GM18873 (cell line): ENCODE measurements around the gene MAGEA4.
"Not testable (repeated sequence)": the region's sequence is repeated elsewhere in the genome, so short reads cannot be mapped to it uniquely, and the experiment has no call there.

Source experiments
- ATAC-seq: cut with Tn5 transposase; IDR thresholded peaks from one replicate; pipeline ENCODE4 v1.9.1; 2021; ENCODE audit warnings: mild to moderate bottlenecking, moderate library complexity, moderate number of reproducible peaks; ENCODE audit not compliant: unreplicated experiment, low FRiP score

The MAGEA4 gene, protein sequence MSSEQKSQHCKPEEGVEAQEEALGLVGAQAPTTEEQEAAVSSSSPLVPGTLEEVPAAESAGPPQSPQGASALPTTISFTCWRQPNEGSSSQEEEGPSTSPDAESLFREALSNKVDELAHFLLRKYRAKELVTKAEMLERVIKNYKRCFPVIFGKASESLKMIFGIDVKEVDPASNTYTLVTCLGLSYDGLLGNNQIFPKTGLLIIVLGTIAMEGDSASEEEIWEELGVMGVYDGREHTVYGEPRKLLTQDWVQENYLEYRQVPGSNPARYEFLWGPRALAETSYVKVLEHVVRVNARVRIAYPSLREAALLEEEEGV

DNA sequence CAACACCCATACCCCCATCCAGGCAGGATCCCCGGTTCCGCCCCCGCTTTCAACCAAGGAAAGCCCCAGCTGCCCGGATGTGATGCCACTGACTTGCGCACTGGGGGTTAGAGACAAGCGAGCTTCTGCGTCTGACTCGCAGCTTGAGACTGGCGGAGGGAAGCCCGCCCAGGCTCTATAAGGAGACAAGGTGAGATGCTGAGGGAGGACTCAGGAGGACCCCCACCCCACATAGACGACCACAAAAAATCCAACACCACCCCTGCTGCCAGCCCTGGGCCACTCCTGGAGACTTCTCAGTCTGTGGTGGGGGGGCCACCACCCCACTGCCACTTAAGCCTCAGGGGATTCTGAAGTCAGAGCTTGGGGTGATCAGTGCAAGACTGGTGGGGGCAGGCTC is at the start of gene MAGEA4:
Gene MAGEA4, plus strand, starts transcription at position 110 of the 400 bp plus-strand sequence. CDS start 10,776 bp downstream, outside the sequence.
- ATAC-seq: no peak

DNA sequence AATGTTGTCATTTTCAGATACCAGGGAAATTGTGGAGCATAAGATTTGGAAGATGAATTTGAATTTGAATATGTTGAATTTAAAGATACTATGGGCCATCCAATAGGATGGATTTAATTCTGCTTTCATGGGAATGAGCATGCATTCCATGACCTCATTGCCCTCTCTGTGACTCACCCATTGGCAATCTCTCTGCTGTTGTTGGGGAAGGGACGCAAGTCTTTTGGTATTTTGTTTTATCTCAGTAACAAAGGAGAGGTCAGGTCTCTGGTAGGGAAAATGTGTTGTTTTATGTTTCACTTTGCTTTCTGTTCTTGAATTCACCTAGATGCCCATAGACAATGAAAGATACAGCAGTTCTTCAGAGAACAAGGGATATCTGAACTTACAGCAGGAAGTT is 42.1 kb upstream of the MAGEA4 start:
- no peak for ATAC-seq

DNA sequence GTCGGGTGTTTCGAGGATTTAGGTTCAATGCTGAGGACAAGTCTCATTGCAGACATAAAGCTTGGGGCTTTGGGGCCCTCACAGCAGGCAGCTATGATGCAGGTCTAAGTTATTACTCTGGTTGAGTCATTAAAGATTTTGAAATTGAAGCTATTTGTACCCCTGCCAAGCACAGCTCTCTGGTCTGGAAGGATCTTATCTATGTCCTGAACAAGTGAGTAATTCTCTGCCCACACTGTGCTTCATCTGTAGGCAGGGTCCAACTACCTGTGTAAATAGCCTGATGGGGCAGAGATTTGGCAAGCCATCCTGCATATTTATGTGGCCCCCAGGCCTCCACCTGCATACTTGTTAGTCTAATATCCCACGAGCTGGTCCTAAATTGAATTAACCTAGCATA is 41.4 kb upstream of the MAGEA4 start:
- ATAC-seq: no peak

DNA sequence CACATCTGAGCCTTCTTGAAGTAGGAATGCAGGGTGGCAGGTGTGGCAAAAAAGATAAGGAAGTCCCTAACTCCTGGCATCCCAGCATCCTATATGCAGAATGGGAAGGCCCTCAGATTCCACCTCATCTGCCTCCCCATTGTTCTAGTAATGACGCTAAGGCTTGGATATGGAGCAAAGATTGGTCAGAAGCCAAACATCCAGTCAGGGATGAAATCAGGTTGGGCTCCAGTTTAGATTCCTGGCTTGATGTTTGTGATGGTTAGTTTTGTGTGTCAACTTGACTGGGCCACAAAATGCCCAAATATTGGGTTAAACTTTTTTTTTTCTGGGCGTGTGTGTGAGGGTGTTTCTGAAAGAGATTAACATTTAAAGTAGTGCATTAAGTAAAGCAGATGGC is 39.6 kb upstream of the MAGEA4 start:
- ATAC-seq: no peak

DNA sequence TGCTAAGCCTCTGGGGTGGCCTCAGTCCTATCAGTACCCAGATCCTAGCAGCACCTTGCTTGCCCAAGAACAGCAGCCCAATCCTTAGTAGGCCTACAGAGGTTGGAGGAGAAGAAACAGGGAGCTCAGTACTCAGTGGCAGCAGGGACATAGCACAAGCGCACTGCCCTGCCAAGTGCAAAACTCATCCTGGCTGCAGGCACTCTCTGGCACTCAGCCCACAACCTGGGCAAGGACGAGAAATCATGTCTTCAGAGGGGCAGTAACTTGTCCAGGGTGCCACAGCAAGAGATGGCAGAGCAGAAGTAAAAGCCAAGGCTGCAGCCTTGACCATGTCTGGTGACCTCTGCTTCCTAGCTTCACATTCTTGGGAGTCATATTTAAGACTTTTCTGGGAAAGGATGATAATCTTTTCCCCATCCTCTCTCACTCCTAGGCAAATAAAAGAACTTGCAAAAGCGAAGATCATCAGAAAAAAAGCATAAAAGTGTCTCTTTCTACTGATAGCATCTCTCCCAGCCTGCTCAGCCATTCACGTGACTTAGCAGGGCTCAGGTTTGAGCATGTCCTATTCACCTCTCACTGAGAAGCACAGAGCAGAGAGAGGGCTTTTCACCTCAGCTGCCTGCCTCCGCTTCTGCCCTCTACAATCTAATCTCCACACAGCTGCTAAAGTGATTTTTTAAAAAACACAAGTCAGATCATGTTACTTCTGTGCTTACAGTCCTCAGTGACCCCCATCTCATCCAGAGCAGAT is 37.2 kb upstream of the MAGEA4 start:
- ATAC-seq: no peak

DNA sequence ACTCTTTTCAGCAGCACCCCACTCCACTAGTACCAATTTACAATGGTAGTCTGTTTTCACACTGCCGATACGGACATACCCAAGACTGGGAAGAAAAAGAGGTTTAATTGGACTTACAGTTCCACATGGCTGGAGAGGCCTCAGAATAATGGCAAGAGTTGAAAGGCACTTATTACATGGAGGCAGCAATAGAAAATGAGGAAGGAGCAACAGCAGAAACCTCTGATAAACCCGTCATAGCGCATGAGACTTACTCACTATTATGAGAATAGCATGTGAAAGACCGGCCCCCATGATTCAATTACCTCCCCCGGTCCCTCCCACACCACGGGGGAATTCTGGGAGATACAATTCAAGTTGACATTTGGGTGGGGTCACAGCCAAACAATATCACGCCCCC is 34.1 kb upstream of the MAGEA4 start:
- no peak for ATAC-seq

DNA sequence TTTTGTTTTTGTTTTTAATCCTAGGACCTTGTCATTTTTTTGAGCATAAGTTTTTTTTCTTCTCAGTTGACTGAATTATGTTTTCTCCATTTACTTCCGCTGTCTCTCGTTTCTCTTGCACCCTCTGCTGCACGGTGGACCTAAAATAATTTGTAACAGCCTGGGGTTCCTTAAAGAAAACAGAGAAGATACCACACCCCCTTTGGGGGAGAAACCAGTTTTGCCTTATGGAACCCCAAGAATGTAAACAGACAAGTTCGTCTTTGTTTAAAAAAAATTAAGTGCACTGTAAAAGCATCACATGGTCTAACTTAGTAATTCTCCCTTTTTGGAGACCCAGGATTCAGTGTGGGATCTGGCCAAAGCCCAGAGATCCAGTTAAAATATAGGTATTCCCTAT is 32.8 kb upstream of the MAGEA4 start:
- ATAC-seq: no peak

DNA sequence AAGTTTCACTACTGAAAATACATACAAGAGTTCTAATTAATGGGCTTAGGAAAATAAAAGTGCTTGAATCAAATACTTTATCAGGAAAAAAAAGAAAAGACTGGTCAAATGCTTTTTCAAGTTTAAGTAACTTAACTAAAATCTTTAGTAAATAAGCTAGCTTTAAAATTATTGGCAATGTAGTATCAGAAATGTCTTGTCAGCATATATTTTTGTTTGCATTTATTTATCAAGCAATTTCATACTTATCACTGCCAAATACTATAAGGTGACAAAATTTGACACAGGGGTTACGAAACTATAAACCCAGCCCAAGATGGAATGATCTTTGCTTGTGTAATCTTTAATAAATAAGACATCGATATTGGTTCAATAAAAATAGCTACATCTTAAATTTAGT is 31.8 kb upstream of the MAGEA4 start:
- no peak for ATAC-seq

DNA sequence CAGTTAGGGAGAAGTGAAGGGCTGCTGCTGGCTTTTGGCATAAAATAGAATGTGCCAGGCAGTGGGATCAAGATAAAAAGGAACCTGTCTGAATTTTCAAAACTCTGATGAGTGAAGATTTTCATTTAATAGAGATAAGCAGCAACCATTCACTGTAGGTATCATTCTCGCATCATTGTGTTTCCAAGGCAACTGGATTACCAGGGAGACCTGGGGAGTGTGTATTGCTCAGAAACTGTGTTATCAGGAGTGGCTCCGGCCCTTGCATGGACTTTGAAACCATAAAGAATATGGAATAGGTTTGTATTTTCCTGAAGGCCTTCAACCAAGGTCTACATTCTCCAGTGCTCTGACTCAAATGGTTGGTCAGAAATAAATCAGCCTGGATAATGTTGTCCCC is 23.3 kb upstream of the MAGEA4 start:
- ATAC-seq: no peak

DNA sequence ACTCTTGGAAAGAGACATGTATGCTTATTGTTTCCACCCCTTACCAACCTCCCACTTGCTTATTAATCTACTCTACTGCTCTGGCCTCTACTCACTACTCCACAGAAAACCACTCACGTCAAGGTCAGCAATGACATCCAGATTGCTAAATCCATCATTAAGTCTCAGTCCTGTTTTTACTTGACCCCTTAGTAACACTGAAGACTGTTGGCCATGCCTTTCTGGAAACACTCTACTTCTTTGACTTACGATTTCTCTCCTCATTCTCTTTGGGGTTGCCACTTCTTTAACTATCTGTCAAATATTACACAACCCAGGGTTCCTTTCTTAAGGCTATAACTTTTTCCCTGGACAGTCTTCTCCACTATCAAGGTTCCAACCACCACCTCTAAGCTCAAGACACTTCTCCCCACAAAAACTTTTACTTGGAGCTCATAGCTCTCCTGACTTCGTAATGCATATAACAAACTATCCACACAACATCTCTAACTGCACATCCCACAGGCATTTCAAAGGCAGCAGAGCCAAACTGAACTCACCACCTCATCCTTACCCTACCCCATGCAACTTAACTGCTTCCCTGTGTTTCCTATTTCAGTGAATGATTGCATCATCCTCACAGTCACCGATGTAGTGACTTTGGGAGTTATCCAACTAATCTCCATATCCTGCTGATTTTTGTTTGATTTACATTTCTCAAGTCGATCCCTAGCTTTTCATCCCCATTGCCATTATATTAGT is 15.8 kb upstream of the MAGEA4 start:
- ATAC-seq: no peak

DNA sequence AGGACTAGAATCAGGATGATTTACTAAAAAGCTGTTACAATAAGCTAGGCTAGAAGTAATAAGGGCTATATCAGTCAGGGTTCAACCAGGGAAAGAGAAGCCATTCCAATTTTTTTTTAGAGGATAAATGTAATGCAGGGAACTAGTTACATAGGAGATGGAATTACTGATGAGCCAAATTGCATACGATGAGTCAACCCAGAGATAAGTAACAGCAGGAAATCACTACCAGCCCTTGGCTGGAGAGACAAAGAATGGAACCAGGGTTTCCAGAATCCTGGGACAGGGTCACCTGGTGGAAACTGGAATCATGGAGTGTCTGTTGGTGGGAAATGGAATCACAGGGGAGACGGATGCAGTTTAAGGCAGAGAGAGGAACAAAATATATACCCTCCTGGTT is 13.1 kb upstream of the MAGEA4 start:
- ATAC-seq: no peak

DNA sequence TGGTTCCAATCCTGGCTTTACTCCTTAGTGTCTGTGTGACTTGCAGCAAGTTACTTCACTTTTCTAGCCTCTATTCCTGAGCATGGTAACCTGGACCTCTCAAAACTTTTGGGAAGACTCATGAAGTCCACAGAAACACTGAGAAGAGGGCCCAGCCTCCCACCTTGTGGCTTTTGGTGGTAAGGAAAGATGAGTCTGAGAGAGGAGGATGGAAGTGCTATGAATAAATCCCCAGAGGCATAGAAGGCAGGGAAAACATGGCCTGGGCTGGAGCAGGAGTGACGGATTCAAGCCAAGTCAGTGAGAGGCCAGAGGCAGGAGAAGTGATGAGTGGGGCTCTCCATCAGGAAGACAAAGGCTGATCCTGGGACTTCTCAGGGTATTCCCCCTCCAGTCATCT is 10.9 kb upstream of the MAGEA4 start:
- no peak for ATAC-seq

DNA sequence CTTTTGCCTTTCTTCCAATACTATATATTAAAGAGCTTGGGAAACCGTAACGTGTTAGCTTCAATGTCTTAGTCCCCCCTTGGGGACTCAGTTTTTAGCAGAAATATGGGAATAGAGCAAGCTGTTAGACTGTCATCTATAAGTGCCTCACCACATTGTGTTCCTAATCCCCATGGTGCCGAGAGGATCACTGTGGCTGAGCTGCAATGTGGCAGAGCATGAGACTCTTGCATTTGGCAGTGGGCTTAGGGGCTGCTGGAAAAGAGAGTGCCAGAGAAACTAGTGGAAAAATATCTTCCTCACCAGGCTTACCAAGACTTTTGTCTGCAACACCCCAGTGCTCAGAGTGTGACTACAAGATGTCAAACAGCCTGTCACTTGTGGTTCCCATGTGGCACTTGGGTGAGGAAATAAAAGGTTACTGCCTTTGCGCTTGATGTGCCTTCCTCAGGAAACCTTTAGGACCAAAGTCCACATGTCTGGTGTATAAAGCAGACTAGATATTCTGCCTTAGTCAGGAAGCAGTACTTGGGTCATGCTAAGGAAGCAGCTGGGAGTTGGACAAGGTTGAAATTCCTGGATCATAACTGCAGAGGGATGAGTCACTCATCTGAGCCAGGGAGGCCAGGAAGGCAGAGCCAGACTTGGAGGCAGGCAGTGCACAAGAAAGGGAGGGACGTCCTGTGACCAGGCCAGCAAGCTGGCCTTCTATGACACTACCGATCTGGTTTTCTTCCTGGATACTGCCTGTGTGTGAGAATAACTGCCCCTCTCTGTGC is 9.7 kb upstream of the MAGEA4 start:
- ATAC-seq: no peak

DNA sequence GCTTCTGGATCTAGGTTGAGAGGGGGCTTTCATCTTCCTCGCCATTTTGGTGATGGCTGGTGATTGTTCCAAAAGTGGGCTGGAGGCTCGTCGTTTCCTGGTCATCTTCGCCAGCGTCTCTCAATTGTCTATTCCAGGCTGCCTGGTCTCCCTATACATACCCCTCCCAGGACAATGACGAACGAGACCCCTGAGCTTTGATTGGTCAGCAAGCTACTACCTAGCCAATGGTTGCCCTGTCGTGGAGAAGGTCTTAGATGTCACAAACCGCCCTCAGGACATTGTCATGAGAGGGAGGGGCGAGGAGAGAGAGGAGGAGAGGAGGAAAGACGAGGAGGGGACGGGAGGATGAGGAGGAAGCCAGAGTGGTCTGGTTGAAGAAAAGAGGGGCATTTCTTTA is 7.7 kb upstream of the MAGEA4 start:
- no peak for ATAC-seq

DNA sequence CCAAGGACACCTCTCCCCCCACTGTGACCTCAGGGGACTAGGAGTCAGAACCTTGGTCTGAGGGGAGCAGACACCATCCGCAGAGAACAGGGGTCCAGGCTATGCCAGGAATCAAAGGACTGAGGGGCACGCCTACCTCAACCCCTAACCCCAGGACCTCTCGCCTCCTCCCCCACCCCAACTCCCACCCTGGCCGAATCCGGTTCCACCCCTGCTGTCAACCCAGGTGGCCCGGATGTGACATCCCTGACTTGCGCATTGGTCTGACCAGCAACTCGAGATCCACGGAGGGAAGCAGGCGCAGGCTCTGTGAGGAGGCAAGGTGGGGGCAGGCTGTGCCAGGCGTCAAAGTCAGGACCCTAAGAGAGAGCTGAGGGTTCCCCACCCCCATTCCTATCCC is 468 bp upstream of the MAGEA4 start:
- no peak for ATAC-seq

DNA sequence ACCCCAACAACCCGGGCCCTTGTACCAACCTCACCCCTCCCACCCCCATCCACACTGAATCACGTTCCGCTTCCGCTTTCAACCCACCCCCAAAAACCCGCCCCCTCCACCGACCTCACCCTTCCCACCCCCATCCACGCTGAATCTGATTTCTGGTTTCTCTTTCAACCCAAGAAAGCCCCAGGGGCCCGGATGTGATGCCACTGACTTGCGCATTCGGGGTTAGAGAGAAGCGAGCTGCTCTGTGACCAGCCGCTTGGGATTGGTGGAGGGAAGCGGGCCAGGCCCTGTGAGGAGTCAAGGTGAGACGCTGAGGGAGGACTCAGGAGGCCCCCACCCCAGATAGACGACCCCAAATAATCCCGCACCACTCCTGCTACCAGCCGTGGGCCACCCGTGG is 6.0 kb downstream of the MAGEA4 start:
- ATAC-seq: not testable (repeated sequence)

DNA sequence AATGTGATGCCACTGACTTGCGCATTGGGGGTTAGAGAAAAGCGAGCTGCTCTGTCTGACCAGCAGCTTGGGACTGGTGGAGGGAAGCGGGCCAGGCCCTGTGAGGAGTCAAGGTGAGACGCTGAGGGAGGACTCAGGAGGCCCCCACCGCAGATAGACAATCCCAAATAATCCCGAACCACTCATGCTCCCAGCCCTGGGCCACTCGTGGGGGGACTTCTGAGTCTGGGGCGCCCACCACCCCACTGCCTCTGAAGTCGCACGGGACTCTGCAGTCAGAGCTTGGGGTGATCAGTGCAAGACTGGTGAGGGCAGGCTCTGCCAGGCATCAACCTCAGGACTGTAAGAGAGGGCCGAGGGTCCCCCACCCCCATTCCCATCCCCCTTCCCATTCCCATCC is 6.9 kb downstream of the MAGEA4 start:
- no peak for ATAC-seq

DNA sequence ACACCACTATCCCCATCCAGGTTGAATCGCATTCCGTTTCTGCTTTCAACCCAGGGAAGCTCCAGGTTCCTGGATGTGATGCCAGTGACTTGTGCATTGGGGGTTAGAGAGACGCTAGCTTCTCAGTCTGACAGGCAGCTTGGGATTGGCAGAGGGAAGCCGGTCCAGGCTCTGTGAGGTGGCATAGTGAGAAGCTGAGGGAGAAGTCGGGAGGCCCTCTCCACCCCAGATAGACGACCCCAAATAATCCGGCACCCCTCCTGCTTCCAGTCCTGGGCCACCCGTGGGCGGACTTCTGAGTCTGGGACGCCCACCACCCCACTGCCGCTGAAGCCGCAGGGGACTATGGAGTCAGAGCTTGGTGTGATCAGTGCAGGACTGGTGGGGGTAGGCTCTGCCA is 7.4 kb downstream of the MAGEA4 start:
- no peak for ATAC-seq

DNA sequence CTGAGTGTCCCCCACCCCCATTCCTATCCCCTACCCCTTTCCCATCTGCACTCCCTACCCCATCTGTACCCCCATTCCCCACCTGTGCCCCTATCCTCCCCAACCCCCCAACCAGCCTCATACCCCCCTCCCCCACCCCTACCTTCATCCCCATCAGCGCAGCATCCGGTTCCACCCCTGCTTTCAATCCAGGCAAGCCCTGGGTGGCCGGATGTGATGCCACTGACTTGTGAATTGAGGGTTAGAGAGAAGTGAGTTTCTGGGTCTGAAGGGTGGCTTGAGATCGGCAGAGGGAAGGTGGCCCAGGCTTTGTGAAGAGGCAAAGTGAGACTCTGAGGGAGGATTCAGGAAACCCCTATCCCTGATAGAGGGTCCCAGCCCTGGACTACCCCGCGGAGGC is 7.8 kb downstream of the MAGEA4 start:
- ATAC-seq: no peak

DNA sequence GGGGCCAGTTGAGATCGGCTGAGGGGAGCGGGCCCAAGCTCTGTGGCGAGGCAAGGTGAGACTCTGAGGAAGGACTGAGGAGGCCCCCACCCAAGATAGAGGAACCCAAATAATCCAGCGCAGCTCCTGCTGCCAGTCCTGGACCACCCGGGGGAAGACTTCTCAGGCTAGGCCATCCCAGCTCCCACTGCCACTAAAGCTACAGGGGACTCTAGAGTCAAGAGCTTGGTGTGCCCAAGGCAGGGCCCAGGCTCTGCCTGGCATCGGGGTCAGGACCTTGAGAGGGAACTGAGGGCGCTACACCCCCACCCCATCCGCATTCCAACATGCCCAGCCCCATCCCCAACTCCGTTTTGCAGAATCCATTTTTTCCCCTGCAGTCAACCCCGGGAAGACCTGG is 8.6 kb downstream of the MAGEA4 start:
- ATAC-seq: no peak

DNA sequence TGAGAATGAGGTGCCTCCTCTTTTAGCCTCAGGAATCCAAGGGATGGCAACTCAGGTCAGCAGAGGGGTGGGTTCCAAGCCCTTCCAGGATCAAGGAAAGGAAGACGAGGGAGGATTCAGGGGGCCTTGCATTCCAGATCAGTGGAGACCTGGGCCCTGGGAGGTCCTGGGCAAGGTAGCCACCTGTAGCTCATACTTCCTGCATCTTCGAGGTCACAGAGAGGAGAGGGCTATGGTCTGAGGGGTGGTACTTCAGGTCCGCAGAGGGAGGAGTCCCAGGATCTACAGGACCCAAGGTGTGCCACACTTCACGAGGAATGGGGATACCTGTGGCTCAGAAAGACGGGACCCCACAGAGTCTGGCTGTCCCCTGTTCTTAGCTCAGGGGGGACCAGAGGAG is 9.2 kb downstream of the MAGEA4 start:
- no peak for ATAC-seq
